ENCODE data around the gene DUOX2.

DUOX2 gene

DNA sequence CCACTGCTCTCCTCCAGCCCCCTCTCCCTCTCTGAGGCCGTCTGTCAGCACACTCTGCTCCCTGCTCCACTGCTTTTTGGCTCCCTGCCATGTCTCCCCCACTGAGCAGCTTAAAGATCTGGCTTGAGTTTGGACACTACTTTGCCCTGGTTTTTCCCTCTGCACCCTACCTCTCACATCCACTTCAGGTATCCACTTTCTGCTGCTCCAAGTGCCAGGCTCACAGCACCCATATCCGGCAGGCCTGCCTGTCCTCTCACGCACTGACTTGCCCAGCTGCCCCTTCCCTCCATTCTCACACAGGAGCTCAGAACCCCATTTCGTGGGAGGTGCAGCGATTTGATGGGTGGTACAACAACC is 19.6 kb upstream of the DUOX2 start:
- no peak overlapping the region for H3K4me3 ChIP-seq (ENCODE audit: low read depth, low read length)

DNA sequence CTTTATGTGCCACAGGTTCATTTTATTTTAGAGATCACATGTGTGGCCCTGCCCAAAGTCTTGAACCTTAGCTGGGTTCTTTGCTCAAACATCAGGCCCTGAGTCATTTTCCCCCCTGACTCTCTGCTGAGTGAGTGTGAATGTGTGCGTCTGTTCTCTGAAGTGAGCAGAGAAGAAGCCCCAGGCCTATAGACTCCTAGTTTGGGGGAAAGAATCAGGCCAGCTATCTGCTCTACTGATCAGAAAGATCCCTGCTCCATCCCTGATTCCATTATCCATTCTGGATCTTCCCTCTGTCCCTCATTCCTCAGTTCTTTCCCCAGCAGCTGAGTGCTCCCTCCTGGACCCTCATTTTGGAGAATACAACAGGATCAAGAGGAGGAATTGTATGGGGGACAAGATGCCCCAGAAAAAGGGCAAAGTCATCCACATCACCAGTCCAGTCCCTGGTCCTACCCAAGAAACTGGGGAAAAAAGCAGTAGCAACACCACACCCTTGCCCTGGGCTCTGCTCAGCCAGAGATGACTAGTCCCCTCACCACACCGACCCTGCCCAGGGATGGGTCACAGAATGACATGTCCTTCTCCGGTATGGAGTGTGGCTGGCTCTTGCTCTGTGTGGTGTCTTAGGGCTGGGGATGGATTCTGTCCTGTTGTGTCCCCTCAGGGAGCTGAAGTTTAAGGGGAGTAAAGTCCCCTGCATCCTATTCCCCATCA is 19.0 kb upstream of the DUOX2 start:
- H3K4me3 ChIP-seq (ENCODE audit: low read depth, low read length), result no peak overlapping the region
- no peak for TF ChIP-seq CTCF (IDR thresholded peaks at IDR 0.05; ENCODE audit: borderline replicate concordance, insufficient read depth, low read depth, low read length)

More for the DNA sequence above, 19.6 kb upstream of the DUOX2 start:
- TF ChIP-seq CTCF (IDR thresholded peaks at IDR 0.05; ENCODE audit: borderline replicate concordance, insufficient read depth, low read depth, low read length), result no peak

GRCh38 chr15:45131510-45131909 is 17.5 kb upstream of the DUOX2 start:
- no peak for TF ChIP-seq CTCF (IDR thresholded peaks at IDR 0.05; ENCODE audit: borderline replicate concordance, insufficient read depth, low read depth, low read length)
- no peak overlapping the region for H3K4me3 ChIP-seq (ENCODE audit: low read depth, low read length)

GRCh38 chr15:45130291-45131000 is 16.5 kb upstream of the DUOX2 start:
- no peak for TF ChIP-seq CTCF (IDR thresholded peaks at IDR 0.05; ENCODE audit: borderline replicate concordance, insufficient read depth, low read depth, low read length)
- no peak overlapping the region for H3K4me3 ChIP-seq (ENCODE audit: low read depth, low read length)

DNA sequence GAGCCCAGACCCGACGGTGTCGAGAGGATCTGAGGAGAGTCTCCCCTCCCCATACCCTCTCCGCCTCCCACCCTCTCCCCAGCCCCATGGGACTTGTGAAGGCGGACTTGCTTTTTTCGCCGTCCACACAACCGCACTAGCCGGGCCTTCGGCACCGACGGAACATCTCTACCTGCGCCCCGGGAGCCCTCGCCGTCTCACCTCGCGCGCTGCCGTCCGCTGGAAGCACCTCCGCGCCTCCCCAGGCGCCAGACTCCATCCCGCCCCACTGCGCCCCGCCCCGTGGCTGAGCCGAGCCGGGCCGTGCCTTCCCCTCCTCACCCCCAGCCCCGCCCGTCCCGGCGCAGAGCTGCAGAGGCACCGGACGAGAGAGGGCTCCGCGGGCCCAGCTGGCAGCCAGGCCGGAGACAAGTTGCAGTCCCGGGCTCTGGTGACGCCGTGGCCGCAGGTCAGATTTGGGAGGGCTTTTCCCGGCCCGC is 15.7 kb upstream of the DUOX2 start, which contains the start of the genes DUOX1 and DUOXA1:
TSS of gene DUOX1 (plus strand) at position 344 of the 479 bp plus-strand sequence. CDS start 1,973 bp downstream, outside the sequence.
TSS of gene DUOXA1 (minus strand) at position 229 of the 479 bp plus-strand sequence. CDS start 6,865 bp downstream, outside the sequence.
- no peak for TF ChIP-seq CTCF (IDR thresholded peaks at IDR 0.05; ENCODE audit: borderline replicate concordance, insufficient read depth, low read depth, low read length)
- H3K4me3 ChIP-seq (ENCODE audit: low read depth, low read length), result no peak within 1 kb of the TSS

GRCh38 chr15:45128971-45129639 is 15.1 kb upstream of the DUOX2 start:
- no peak overlapping the region for H3K4me3 ChIP-seq (ENCODE audit: low read depth, low read length)

More at GRCh38 chr15:45128971-45129639, 15.1 kb upstream of the DUOX2 start:
- TF ChIP-seq CTCF (IDR thresholded peaks at IDR 0.05; ENCODE audit: borderline replicate concordance, insufficient read depth, low read depth, low read length), result no peak

Data from GM12875 (cell line).